ENCODE measurements around the gene TCOF1. TPM values are rescaled to one million over a fixed set of nuclear protein-coding genes. Genes with fewer than 3 reads are reported as not detected.
A peak's percentile ranks its signal among the peaks of the same experiment; 100 is the strongest.

The TCOF1 gene
- polyA plus RNA-seq, 3 donors = 33.0 to 36.4 (median 34.0) TPM

GRCh38 chr5:150349681-150350275 is 7.7 kb upstream of the TCOF1 start:
- no peak for DNase-seq (ENCODE audit: low read depth in 3 of 3, low spot score in 2 of 3)

- peak in 1 of 3 donors; percentile 42 for DNase-seq (ENCODE audit: low read depth in 3 of 3, low spot score in 2 of 3)
Observed at GRCh38 chr5:150350524-150351344, 6.8 kb upstream of the TCOF1 start.

GRCh38 chr5:150352244-150353031 is 5.1 kb upstream of the TCOF1 start:
- DNase-seq (ENCODE audit: low read depth in 3 of 3, low spot score in 2 of 3) = no peak

GRCh38 chr5:150353032-150353675 is 4.3 kb upstream of the TCOF1 start:
- no peak for DNase-seq (ENCODE audit: low read depth in 3 of 3, low spot score in 2 of 3)

GRCh38 chr5:150355791-150356190 is 1.7 kb upstream of the TCOF1 start:
- DNase-seq (ENCODE audit: low read depth in 3 of 3, low spot score in 2 of 3) = no peak

- no peak for DNase-seq (ENCODE audit: low read depth in 3 of 3, low spot score in 2 of 3)
Observed at GRCh38 chr5:150356575-150357294, 762 bp upstream of the TCOF1 start.

GRCh38 chr5:150358261-150359095 is 981 bp downstream of the TCOF1 start:
- no peak for DNase-seq (ENCODE audit: low read depth in 3 of 3, low spot score in 2 of 3)

- no peak for DNase-seq (ENCODE audit: low read depth in 3 of 3, low spot score in 2 of 3)
Observed at GRCh38 chr5:150361301-150361700, 3.8 kb downstream of the TCOF1 start.

GRCh38 chr5:150363185-150363584 is 5.7 kb downstream of the TCOF1 start:
- DNase-seq (ENCODE audit: low read depth in 3 of 3, low spot score in 2 of 3) = no peak

GRCh38 chr5:150364004-150364403 is 6.5 kb downstream of the TCOF1 start:
- no peak for DNase-seq (ENCODE audit: low read depth in 3 of 3, low spot score in 2 of 3)

GRCh38 chr5:150368526-150368925 is 11.0 kb downstream of the TCOF1 start:
- no peak for DNase-seq (ENCODE audit: low read depth in 3 of 3, low spot score in 2 of 3)

GRCh38 chr5:150372639-150373038 is 15.1 kb downstream of the TCOF1 start:
- no peak for DNase-seq (ENCODE audit: low read depth in 3 of 3, low spot score in 2 of 3)

GRCh38 chr5:150374651-150375050 is 17.2 kb downstream of the TCOF1 start:
- no peak for DNase-seq (ENCODE audit: low read depth in 3 of 3, low spot score in 2 of 3)

GRCh38 chr5:150376799-150377771 is 19.6 kb downstream of the TCOF1 start:
- DNase-seq (ENCODE audit: low read depth in 3 of 3, low spot score in 2 of 3) = no peak

- DNase-seq (ENCODE audit: low read depth in 3 of 3, low spot score in 2 of 3) = no peak
Observed at GRCh38 chr5:150377964-150378694, 20.6 kb downstream of the TCOF1 start.

GRCh38 chr5:150384701-150385100 is 27.2 kb downstream of the TCOF1 start:
- DNase-seq (ENCODE audit: low read depth in 3 of 3, low spot score in 2 of 3) = no peak

- DNase-seq (ENCODE audit: low read depth in 3 of 3, low spot score in 2 of 3) = no peak
Observed at GRCh38 chr5:150386024-150386855, 28.7 kb downstream of the TCOF1 start.

Measured in right renal cortex interstitium (tissue), 3 donors.